GM20000 (cell line): ENCODE measurements around the gene TMEM132A.

Experiments used
- DNase-seq: peaks from one replicate; pipeline ENCODE4 v3.0.0; 2012; ENCODE audit warnings: low spot score
- TF ChIP-seq, protein P1 (sequence below): IDR thresholded peaks from 2 replicates; pipeline ENCODE4 v1.5.1; 2012; ENCODE audit warnings: mild to moderate bottlenecking, control low read depth; ENCODE audit errors: extremely low read depth, missing control alignments

TMEM132A gene

GRCh38 chr11:60918939-60919265 is 5.4 kb upstream of the TMEM132A start:
- DNase-seq, result peak; percentile 21
- TF ChIP-seq, protein P1, sequence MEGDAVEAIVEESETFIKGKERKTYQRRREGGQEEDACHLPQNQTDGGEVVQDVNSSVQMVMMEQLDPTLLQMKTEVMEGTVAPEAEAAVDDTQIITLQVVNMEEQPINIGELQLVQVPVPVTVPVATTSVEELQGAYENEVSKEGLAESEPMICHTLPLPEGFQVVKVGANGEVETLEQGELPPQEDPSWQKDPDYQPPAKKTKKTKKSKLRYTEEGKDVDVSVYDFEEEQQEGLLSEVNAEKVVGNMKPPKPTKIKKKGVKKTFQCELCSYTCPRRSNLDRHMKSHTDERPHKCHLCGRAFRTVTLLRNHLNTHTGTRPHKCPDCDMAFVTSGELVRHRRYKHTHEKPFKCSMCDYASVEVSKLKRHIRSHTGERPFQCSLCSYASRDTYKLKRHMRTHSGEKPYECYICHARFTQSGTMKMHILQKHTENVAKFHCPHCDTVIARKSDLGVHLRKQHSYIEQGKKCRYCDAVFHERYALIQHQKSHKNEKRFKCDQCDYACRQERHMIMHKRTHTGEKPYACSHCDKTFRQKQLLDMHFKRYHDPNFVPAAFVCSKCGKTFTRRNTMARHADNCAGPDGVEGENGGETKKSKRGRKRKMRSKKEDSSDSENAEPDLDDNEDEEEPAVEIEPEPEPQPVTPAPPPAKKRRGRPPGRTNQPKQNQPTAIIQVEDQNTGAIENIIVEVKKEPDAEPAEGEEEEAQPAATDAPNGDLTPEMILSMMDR, result no peak

- DNase-seq, result peak; percentile 20
- TF ChIP-seq, protein P1, result no peak
Measured at GRCh38 chr11:60919320-60919719, 4.9 kb upstream of the TMEM132A start.

DNA sequence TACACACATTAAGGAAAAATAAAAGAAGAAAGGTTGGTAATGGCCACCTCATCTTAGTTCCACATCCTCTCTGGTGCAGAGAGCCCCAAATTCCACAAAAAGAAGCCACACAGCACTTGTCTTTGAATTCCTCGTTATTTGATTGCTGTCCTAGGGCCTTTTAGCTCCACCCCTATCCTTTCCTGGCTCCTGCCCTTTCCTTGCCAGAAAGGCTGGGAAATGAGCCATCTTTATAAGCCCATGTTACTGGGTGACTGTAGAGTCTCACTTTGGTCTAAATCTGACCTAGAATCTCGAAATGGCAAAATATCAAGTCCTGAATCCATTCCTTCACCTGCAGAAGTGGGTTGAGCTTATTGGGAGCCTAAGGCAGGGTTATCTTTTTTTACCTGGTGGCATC is 4.3 kb upstream of the TMEM132A start:
- TF ChIP-seq, protein P1, result no peak
- DNase-seq, result no peak

DNA sequence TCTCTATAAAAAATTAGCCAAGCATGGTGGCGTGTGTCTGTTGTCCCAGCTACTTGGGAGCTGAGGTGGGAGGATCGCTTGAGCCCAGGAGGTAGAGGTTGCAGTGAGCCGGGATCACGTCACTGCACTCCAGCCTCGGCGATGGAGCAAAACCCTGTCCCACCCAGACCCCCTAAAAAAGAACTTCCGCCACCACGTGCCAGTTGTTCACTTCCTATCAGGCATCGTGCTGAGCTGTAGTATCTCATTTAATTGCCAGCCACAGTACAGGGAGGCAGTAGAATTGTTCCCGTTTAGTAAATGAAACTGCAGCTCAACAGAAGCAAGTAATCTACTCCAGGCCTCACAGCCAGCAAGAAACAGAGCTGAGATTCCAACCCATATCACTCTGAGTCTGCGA is 3.0 kb upstream of the TMEM132A start:
- DNase-seq, result no peak
- TF ChIP-seq, protein P1, result no peak

- TF ChIP-seq, protein P1, result no peak
Measured at GRCh38 chr11:60921777-60922335, 2.4 kb upstream of the TMEM132A start.

DNA sequence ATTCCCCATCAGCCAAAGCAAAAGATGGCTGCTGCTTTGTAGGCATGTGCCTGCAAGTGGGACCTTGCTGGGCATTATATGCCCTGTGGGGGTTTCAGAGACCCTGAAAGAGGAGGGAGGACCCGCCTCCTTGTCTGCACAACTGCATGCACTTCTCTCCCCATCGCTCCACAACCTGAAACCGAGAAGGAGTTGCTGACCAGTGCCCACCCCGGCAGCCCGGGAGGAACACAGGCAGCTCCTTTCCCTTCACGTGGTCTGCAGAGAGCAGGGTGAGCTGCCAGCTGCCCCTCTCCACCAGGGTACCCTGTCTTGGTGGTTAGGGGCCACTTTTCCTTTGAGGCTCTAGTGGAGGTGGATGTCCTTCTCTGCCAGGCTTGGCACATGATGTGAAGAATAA is 1.4 kb upstream of the TMEM132A start:
- TF ChIP-seq, protein P1, result no peak
- DNase-seq, result no peak

More at GRCh38 chr11:60921777-60922335, 2.4 kb upstream of the TMEM132A start:
- no peak for DNase-seq

DNA sequence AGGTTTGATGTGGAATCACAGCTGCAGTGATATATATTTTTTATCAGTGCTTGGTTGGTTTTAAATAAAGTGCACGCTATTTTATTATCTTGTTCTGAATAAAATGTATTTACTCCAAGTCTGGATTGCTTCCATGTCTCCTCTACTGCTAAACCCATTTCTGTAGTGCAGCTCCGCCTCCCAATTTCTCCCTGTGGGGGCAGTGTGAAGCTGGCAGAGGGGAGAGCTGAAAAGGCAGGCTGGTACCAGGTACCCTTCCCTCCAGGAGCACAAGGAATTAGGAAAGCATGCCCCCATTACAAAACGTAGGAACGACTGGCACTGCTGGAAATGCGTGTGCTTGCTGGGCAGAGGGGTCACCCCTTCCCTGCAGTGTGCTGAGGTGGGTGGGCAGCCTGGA is 934 bp upstream of the TMEM132A start:
- DNase-seq, result no peak
- TF ChIP-seq, protein P1, result no peak
